GM18499 (cell line): ENCODE results near the gene RRM1.

Experiments used
- ATAC-seq: cut with Tn5 transposase; IDR thresholded peaks from one replicate; pipeline ENCODE4 v1.9.1; 2021; ENCODE audit warnings: moderate number of reproducible peaks; ENCODE audit not compliant: insufficient read depth, unreplicated experiment

The RRM1 gene

DNA sequence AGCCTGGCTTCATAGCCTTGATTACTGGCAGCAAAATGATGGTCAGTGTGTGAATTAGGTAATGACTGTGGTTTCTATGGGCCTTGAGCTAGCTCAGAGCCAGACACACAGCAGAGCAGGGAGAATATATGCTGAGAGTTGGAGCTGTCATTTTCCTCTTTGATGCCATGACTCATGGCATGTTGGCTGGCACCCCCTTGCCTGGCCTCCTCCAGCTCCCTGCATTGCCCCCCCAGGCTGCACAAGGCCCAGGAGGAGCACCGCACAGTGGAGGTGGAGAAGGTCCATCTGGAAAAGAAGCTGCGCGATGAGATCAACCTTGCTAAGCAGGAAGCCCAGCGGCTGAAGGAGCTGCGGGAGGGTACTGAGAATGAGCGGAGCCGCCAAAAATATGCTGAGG, 20.3 kb upstream of the RRM1 start:
- ATAC-seq, result no peak

DNA sequence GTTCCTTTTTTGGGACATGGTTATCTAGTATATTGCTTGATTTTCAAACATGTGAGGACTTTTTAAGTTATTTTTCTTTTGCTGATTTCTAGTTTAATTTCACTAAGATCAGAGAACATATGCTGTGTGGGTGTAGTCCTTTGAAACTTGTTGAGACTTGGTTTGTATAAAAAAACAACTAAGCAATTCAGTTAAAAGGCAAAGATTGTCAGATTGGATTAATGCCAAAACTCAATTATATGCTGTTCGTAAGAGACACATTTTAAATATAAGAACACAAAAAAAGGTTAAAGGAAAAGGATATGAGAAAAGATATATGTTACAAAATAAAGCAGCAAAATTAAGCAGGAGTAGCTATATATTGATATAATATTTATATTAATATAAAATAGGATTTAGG, 17.8 kb upstream of the RRM1 start:
- no peak for ATAC-seq

DNA sequence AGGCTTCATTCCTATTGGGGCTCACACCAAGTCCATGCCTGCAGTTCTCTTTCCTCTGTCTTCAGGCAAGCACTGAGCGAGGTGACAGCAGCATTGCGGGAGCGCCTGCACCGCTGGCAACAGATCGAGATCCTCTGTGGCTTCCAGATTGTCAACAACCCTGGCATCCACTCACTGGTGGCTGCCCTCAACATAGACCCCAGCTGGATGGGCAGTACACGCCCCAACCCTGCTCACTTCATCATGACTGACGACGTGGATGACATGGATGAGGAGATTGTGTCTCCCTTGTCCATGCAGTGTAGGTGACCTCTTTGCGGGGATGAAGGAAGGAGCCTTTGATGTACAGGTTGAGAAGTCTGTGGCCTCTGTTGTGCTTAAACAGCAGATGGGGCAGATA, 11.4 kb upstream of the RRM1 start:
- ATAC-seq, result no peak

DNA sequence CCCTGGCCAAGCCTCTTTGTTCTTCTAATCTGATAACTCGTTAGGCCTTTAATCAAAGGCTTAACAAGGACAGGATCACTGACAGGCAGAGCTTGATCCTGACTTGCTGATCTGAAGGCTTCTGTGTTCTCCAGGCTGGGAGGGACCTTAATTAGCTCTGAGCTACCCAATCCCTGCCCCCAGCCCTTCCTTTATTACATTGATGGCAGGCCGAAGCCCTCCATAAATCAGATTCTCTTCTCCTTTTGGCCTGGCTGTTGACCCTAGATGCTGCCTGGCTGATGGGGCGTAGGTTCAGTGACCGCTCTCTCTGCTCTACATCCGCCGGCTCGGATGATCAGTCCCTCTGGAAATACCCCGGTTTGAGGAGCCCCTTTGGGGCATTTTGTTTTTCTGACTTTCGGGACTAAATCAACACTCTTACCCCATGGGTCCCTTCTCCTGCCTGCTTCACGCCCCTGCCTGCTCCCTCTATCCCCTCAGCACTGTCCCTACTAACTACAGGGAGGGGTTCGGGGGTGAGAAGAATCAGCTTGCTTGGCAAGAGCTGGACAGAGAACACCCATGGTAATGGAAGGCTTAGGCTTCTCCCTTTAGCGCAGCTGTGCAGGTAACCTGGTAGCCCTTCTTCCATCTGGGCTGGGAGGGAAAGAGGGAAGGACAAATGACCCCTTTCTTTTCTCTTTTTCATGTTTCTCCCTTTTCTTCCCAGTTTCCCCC, 10.0 kb upstream of the RRM1 start:
- ATAC-seq, result no peak

DNA sequence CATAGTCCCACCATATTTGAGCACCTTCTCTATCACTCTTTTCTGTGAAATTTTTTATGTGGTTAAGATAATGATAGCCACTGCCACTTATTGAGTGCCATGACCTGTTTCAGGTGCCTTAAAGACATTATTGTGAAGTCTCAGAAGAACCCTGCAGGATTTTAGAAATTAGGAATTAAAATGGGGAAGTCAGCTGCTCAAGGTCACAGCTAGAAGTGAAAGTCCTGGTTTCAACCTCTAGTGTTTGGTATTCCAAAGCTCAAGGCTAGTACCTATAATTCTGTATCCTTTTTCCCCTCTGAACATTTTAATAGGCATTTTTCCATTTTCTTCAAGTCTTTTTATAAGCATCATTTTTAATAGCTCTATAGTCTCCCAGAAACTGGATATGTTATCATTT, 9.0 kb upstream of the RRM1 start:
- ATAC-seq, result no peak

DNA sequence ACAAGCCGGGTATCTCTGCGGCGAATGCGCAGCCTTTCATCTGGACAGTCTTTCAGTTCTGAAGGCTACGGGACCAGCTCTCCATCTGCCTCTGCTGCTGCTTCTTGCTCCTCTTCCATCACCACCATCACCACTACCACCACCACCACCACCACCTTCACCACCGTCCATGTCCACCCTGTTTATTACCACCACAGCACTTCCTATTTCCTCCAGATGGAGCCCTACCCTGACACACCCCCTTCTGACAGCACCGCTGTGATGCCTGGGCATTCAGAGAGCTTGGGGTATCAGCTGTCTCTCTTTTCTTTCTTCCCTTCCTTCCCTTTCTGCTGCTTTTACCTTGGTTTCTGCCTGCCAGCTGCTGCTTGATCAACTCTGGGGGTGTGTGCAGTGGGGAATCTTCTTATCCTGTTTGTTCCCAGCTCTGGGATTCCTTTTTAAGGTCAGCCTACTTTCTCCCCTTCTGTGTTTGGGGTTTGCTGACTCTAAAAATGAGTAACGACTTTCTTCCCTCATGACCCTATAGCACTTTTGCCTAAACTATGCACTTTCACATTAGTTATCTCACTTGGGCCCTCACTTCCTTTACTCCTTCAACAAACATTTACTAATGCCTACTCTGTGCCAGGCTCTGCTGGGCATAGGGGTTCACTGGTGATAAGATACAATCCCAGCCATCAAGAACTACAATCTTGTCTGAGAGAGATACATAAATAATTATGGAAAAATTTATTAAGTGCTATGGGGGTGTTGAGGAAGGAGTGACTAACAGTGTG, 7.8 kb upstream of the RRM1 start:
- no peak for ATAC-seq

DNA sequence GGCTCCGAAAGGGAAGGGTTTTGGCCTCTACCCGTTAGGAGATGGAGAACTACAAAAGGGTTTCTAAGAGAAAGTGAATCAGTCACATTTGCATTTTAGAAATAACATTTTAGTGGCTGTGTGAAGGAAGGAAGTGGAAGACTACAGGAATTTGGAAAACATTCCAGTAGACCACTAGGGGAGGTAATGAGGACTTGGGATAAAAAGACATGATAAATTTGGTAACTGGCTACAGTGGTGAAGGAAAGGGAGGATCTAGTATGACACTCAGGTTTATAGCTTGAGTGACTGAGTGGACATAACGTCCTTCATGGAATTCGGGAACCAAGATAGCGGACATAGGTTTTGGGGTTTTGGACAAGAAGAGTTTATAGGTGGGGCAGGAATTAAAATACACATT, 7.0 kb upstream of the RRM1 start:
- ATAC-seq, result no peak

DNA sequence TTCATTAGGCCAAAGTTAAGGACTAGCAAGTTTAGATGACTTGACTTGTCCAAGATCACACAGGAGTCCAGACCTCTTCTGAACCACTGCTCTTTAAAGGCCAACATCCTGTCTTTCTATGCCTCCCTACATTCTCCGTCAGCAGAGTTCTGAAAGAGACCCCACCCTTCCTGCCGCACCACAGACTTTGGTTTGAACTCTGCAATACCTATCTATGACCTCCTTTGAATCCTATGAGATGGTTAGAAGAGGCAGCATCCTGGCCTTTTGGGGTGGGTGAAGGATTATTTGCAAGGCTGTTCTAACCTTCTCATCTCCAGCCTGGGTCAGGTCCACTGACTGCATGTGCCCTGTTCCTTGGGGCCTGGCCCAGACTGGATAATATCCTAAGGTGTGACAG, 4.3 kb upstream of the RRM1 start:
- no peak for ATAC-seq

DNA sequence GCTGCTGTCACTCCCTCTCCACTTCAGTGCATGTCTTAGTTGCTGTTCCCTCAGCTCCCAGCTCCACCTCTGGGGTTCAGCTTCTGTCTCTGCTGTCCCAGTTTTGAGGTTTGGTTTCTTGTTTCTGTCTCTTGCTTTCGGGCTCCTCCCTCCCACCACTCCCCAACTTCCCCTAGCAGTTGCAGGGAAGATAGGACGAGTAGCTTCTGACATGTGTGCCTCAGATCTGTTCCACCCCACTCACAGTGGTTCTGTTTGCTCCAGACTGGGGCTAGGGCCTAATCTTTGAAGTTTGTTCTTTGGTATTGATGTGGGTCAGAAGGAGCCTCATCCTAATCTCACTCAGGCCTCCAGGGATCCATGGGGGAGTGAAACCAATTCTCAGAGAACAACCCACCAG, 2.6 kb upstream of the RRM1 start:
- no peak for ATAC-seq

DNA sequence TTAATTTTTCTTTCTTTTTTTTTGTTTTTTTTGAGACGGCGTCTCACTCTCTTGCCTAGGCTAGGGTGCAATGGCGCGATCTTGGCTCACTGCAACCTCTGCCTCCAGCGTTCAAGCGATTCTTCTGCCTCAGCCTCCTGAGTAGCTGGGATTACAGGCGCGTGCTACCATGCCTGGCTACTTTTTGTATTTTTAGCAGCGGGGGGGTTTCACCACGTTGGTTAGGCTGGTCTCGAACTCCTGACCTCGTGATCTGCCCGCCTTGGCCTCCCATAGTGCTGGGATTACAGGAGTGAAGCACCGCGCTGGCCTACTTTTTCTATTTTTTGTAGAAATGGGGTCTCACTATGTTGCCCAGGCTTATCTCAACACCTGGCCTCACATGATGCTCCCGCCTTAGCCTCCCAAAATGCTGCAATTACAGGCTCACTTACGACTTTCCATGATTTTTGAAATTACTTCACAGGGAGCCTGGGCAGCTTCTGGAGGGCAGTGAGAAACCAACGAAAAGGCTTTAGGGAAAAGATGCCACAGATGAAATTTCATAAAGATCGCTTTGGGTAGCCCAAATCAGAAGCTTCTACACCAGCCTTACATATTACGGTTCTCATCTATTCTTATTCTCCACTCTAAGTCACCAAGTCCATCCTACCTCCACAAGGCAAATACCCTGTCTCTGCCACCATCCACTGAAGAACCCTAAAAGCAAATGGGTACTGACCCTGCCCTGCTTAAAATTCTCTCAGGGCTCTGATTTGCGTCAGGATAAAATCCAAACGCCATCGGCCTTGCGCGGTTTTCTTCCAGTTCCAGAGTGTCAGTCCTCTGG, 866 bp upstream of the RRM1 start:
- ATAC-seq, result no peak

DNA sequence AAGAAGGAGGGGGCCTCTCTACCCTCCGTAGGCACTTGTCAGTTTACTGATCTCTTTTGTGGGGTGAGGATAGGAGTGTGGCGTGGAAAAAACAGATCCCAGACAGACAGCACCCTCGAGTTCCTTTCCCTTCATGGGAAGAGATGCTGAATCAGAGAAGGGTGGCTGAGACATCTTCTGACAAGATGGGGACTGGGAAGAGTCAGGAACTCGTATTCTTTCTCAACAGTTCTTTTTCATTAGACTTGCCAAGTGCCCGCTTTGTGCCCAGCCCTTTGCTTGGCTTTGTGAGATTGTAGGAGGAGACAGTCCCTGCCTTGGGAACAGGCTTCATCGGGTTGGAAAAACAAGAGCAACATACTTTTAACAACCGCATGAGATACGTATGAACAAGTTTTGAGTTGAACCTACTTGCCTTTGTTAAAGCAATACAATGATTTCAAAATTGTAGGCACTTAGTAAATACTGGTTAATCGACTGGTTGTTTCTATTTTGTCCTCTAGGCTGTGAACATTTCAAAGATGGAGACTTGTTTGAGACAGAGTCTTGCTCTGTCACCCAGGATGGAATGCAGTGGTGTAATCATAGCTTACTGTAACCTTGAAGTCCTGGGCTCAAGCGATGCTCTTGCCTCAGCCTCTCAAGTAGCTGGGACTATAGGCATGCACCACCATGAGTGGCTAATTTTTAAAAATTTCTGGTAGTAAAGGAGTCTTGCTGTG, 1.1 kb downstream of the RRM1 start:
- no peak for ATAC-seq

DNA sequence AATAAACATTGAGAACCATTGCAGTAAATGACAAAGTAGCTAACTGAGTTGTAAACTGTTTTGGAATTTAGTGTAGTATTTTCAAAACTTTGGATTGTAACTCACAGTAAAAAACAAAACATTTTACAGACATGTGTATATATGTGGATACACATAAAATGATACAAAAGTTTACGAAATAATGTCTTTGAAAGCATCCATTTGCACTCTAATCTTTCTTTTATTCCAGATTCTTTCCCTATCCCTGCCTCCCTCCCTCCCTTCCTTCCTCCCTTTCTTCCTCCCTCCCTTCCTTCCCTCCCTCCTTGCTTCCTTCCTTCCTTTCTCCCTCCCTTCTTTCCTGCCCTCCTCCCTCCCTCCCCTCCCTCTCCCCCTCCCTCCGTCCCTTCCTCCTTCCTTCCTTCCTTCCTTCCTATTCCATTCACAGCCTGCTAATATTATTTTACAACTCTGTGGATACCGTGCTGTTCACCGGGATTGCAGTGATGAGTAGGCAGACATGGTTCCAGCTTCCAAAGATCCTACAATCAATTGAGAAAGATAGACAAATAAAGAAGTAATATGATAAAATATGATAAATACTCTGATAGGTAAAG, 3.5 kb downstream of the RRM1 start:
- no peak for ATAC-seq

DNA sequence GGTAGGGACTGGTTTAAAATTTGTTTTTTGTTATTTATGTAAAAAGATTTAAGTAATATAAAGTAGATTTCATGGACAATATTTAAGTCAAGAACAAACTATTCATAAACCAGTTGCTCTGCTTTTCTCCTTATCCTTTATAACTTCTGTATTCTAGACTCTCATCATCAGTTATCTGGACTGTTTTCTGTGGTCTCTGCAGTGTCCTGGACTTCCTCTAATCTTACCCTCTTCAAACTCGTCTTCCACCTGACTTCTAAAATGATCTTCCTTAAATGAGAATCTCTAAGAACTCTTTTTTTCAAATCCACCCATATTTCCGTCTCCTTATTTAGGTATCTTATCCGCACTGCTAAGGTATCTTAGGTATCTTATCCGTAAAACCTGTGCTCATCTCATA, 8.1 kb downstream of the RRM1 start:
- ATAC-seq, result no peak

DNA sequence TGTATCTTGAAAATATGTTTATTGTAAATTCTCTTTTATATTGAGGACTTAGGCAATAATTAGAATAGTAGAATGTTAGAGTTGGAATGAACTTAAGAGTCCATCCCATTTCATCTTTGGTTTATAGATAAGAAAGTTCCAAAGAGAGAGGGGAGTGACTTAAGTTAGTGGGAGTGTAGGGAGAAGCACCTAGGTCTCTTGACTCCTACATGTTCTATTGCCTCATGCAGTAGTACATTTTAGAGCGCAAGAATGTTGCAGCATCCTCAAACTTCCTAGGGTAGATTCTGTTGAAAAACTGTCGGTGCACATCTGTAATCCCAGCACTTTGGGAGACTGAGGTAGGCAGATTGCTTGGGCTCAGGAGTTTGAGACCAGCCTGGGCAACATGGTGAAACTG, 8.7 kb downstream of the RRM1 start:
- no peak for ATAC-seq

DNA sequence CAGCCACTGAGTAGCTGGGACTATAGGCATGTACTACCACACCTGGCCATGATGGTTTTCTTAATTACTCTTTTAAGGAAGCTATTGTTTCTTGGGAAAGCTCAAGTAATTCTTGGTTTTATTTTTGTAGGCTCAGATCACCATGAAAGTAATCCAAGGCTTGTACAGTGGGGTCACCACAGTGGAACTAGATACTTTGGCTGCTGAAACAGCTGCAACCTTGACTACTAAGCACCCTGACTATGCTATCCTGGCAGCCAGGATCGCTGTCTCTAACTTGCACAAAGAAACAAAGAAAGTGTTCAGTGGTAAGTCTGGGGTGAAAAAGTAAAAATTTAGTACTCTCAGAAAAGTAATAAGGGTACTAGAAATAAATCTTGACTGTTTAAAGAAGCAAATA, 11.3 kb downstream of the RRM1 start:
- no peak for ATAC-seq

DNA sequence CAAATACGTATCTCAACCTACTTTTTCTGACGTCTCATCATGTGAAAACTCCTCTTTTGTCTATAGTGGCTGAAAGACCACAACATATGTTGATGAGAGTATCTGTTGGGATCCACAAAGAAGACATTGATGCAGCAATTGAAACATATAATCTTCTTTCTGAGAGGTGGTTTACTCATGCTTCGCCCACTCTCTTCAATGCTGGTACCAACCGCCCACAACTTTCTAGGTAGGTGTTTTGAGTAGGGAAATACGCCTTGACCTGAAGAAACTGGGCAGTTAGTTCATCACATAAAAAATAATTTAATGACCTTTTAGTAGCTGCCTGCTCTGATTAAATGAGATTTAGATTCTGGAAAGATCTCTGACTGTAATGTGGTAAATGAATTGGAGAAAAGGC, 17.2 kb downstream of the RRM1 start:
- ATAC-seq, result no peak

DNA sequence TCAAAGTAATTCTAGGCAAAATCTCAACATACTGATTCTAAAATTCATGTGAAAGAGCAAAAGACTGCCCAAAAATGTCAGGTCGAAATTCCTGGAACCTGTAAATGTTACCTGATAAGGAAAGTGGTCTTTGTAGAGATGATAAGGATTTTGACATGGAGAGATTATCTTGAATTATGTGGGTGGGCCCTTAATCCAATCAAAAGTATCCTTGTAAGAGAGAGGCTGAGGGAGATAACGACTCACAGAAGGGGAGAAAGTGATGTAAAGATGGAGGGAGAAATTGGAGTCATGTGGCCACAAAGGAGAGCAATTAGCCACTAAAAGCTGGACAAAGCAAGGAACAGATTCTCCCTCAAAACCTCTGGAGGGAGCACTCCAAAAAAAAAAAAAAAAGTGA, 20.5 kb downstream of the RRM1 start:
- ATAC-seq, result no peak

DNA sequence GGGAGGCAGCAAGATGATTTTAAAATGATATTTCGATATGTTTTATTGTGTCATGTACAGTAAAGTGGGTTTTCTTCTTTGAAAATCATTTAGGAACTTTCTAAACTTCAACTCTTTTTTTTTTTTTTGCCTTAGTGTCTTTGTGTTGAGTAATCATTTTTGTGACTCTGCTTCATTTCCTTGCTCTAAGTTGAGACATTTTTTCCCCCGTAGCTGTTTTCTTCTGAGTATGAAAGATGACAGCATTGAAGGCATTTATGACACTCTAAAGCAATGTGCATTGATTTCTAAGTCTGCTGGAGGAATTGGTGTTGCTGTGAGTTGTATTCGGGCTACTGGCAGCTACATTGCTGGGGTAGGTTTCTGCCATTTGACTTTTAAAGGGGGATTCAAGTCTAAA, 23.5 kb downstream of the RRM1 start:
- no peak for ATAC-seq

DNA sequence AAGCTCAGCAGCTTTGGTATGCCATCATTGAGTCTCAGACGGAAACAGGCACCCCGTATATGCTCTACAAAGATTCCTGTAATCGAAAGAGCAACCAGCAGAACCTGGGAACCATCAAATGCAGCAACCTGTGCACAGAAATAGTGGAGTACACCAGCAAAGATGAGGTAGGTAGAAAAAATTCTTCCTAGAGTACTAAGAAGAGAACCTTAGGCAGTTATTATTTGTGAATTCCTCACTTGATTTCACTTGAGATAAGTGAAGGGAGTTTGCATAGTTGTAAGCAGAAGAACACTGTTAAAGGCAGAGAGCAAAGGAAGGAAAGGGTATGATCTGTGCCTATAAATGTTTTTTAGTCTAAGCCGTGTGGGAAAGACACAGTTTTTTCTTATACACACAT, 28.6 kb downstream of the RRM1 start:
- no peak for ATAC-seq

DNA sequence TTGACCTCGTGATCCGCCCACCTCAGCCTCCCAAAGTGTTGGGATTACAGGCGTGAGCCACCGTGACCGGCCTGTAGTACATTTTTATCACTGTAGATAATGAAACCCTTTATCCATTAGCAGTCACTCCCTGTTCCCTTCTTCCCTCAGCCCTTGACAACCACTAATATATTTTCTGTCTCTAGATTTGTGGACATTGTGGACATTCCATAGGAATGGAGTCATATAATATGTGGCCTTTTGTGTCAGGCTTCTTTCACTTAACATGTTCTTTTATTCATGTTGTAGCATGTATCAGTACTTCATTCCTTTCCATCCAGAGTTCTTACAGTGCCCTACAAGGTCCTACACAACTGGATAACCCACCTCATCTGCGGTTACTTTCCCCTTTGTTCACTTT, 30.5 kb downstream of the RRM1 start:
- ATAC-seq, result no peak
